ENCODE measurements around the gene CLEC9A. TPM values are rescaled to one million over a fixed set of nuclear protein-coding genes. Genes with fewer than 3 reads are reported as not detected.

Gene CLEC9A
- total and polyA plus RNA-seq, 2 experiments from 2014 or later: not detected

DNA sequence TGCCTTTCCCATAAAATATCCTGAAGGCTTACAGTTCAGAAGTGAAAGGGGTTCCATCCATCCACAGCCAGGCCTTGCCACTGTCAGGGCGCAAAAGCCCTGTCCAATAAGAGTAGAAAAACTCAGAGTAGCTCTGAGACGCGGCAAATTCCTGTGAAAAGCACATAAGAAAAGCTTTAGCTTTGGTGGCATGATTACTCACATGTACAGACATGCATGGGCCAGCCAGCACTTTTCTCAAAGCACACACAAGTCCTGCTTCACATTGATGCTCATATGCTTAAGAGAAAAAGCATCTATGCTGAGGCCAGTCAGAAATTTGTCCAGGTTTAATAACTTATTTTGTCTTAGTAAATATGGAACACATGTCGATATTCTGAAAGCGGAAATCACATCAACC lies 42.8 kb downstream of the CLEC9A start:
- Histone ChIP-seq H3F3A (replicated peaks; ENCODE audit: low read depth) (no peaks in the 10 kb centered on the region), H3K4me3 (no peak overlapping the region), H3K27me3 (ENCODE audit: insufficient read depth) (no peaks in the 10 kb centered on the region), H3K36me3 (ENCODE audit: insufficient read depth) (no peaks in the 10 kb centered on the region), H3K9me2 (ENCODE audit: insufficient read depth) (no peaks in the 10 kb centered on the region), H3K79me2 (replicated peaks; ENCODE audit: insufficient read depth) (no peaks in the 10 kb centered on the region), H2AFZ (no peak overlapping the region), H3K27ac (ENCODE audit: low read depth) (no peak overlapping the region), H3K4me2 (no peak overlapping the region), H3K4me1 (ENCODE audit: insufficient read depth) (no peaks in the 10 kb centered on the region), H4K20me1 (replicated peaks; ENCODE audit: insufficient read depth) (no peaks in the 10 kb centered on the region)
- TF ChIP-seq, protein P1, sequence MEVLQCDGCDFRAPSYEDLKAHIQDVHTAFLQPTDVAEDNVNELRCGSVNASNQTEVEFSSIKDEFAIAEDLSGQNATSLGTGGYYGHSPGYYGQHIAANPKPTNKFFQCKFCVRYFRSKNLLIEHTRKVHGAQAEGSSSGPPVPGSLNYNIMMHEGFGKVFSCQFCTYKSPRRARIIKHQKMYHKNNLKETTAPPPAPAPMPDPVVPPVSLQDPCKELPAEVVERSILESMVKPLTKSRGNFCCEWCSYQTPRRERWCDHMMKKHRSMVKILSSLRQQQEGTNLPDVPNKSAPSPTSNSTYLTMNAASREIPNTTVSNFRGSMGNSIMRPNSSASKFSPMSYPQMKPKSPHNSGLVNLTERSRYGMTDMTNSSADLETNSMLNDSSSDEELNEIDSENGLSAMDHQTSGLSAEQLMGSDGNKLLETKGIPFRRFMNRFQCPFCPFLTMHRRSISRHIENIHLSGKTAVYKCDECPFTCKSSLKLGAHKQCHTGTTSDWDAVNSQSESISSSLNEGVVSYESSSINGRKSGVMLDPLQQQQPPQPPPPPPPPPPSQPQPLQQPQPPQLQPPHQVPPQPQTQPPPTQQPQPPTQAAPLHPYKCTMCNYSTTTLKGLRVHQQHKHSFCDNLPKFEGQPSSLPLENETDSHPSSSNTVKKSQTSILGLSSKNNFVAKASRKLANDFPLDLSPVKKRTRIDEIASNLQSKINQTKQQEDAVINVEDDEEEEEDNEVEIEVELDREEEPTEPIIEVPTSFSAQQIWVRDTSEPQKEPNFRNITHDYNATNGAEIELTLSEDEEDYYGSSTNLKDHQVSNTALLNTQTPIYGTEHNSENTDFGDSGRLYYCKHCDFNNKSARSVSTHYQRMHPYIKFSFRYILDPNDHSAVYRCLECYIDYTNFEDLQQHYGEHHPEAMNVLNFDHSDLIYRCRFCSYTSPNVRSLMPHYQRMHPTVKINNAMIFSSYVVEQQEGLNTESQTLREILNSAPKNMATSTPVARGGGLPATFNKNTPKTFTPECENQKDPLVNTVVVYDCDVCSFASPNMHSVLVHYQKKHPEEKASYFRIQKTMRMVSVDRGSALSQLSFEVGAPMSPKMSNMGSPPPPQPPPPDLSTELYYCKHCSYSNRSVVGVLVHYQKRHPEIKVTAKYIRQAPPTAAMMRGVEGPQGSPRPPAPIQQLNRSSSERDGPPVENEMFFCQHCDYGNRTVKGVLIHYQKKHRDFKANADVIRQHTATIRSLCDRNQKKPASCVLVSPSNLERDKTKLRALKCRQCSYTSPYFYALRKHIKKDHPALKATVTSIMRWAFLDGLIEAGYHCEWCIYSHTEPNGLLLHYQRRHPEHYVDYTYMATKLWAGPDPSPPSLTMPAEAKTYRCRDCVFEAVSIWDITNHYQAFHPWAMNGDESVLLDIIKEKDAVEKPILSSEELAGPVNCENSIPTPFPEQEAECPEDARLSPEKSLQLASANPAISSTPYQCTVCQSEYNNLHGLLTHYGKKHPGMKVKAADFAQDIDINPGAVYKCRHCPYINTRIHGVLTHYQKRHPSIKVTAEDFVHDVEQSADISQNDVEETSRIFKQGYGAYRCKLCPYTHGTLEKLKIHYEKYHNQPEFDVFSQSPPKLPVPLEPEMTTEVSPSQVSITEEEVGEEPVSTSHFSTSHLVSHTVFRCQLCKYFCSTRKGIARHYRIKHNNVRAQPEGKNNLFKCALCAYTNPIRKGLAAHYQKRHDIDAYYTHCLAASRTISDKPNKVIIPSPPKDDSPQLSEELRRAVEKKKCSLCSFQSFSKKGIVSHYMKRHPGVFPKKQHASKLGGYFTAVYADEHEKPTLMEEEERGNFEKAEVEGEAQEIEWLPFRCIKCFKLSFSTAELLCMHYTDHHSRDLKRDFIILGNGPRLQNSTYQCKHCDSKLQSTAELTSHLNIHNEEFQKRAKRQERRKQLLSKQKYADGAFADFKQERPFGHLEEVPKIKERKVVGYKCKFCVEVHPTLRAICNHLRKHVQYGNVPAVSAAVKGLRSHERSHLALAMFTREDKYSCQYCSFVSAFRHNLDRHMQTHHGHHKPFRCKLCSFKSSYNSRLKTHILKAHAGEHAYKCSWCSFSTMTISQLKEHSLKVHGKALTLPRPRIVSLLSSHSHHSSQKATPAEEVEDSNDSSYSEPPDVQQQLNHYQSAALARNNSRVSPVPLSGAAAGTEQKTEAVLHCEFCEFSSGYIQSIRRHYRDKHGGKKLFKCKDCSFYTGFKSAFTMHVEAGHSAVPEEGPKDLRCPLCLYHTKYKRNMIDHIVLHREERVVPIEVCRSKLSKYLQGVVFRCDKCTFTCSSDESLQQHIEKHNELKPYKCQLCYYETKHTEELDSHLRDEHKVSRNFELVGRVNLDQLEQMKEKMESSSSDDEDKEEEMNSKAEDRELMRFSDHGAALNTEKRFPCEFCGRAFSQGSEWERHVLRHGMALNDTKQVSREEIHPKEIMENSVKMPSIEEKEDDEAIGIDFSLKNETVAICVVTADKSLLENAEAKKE (CRISPR knock-in tag; IDR thresholded peaks at IDR 0.05): no peak
- TF ChIP-seq JUNB (IDR thresholded peaks at IDR 0.05; ENCODE audit: unreplicated experiment) (no peak), POLR2AphosphoS5 (IDR thresholded peaks at IDR 0.05; ENCODE audit: low read depth) (no peak), EZH2phosphoT487 (IDR thresholded peaks at IDR 0.05; ENCODE audit: unreplicated experiment) (no peak), NANOG (IDR thresholded peaks at IDR 0.05; ENCODE audit: borderline replicate concordance) (no peak), STAT1 (IDR thresholded peaks at IDR 0.05; ENCODE audit: unreplicated experiment) (no peak), ZNF114 (CRISPR knock-in tag; IDR thresholded peaks at IDR 0.05) (no peak), EZH2 (IDR thresholded peaks at IDR 0.05; ENCODE audit: low read depth, unreplicated experiment) (no peak), CREB1 (CRISPR knock-in tag; IDR thresholded peaks at IDR 0.05; ENCODE audit: low read depth) (no peak), ZNF331 (CRISPR knock-in tag; IDR thresholded peaks at IDR 0.05; ENCODE audit: low read depth) (no peak)
- TF ChIP-seq, protein P2, sequence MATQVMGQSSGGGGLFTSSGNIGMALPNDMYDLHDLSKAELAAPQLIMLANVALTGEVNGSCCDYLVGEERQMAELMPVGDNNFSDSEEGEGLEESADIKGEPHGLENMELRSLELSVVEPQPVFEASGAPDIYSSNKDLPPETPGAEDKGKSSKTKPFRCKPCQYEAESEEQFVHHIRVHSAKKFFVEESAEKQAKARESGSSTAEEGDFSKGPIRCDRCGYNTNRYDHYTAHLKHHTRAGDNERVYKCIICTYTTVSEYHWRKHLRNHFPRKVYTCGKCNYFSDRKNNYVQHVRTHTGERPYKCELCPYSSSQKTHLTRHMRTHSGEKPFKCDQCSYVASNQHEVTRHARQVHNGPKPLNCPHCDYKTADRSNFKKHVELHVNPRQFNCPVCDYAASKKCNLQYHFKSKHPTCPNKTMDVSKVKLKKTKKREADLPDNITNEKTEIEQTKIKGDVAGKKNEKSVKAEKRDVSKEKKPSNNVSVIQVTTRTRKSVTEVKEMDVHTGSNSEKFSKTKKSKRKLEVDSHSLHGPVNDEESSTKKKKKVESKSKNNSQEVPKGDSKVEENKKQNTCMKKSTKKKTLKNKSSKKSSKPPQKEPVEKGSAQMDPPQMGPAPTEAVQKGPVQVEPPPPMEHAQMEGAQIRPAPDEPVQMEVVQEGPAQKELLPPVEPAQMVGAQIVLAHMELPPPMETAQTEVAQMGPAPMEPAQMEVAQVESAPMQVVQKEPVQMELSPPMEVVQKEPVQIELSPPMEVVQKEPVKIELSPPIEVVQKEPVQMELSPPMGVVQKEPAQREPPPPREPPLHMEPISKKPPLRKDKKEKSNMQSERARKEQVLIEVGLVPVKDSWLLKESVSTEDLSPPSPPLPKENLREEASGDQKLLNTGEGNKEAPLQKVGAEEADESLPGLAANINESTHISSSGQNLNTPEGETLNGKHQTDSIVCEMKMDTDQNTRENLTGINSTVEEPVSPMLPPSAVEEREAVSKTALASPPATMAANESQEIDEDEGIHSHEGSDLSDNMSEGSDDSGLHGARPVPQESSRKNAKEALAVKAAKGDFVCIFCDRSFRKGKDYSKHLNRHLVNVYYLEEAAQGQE (IDR thresholded peaks at IDR 0.05; ENCODE audit: unreplicated experiment): no peak
- TF ChIP-seq, protein P3, sequence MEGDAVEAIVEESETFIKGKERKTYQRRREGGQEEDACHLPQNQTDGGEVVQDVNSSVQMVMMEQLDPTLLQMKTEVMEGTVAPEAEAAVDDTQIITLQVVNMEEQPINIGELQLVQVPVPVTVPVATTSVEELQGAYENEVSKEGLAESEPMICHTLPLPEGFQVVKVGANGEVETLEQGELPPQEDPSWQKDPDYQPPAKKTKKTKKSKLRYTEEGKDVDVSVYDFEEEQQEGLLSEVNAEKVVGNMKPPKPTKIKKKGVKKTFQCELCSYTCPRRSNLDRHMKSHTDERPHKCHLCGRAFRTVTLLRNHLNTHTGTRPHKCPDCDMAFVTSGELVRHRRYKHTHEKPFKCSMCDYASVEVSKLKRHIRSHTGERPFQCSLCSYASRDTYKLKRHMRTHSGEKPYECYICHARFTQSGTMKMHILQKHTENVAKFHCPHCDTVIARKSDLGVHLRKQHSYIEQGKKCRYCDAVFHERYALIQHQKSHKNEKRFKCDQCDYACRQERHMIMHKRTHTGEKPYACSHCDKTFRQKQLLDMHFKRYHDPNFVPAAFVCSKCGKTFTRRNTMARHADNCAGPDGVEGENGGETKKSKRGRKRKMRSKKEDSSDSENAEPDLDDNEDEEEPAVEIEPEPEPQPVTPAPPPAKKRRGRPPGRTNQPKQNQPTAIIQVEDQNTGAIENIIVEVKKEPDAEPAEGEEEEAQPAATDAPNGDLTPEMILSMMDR (conservative IDR thresholded peaks at IDR 0.05; ENCODE audit: low read depth in 2 of 2): no peak
- TF ChIP-seq, protein P4, sequence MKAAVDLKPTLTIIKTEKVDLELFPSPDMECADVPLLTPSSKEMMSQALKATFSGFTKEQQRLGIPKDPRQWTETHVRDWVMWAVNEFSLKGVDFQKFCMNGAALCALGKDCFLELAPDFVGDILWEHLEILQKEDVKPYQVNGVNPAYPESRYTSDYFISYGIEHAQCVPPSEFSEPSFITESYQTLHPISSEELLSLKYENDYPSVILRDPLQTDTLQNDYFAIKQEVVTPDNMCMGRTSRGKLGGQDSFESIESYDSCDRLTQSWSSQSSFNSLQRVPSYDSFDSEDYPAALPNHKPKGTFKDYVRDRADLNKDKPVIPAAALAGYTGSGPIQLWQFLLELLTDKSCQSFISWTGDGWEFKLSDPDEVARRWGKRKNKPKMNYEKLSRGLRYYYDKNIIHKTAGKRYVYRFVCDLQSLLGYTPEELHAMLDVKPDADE (IDR thresholded peaks at IDR 0.05): no peak
- H3K4me3 Mint-ChIP-seq: no peak overlapping the region
- no peaks in the 10 kb centered on the region; the same call in 2 of the 3 replicates for H3K4me1 Mint-ChIP-seq
- H3K9me3 Mint-ChIP-seq: no peaks in the 10 kb centered on the region
- ATAC-seq (no peak), DNase-seq (ENCODE audit: low spot score) (no peak)
- no peak overlapping the region for H3K27ac Mint-ChIP-seq
- H3K27me3 Mint-ChIP-seq (ENCODE audit: insufficient read depth, low read depth, poor library complexity): peaks cover 2% of the 10 kb centered on the region
- no peaks in the 10 kb centered on the region for H3K36me3 Mint-ChIP-seq (ENCODE audit: low read depth)
